GM19397 (cell line): ENCODE results near the gene ACTG2.
"Not testable (repeated sequence)": the region's sequence is repeated elsewhere in the genome, so short reads cannot be mapped to it uniquely, and the experiment has no call there.

Experiments used
- ATAC-seq: cut with Tn5 transposase; IDR thresholded peaks from one replicate; pipeline ENCODE4 v1.9.1; 2021; ENCODE audit warnings: mild to moderate bottlenecking, moderate library complexity; ENCODE audit not compliant: unreplicated experiment

ACTG2 gene

GRCh38 chr2:73891276-73891901 is 1.4 kb upstream of the ACTG2 start:
- ATAC-seq = no peak

DNA sequence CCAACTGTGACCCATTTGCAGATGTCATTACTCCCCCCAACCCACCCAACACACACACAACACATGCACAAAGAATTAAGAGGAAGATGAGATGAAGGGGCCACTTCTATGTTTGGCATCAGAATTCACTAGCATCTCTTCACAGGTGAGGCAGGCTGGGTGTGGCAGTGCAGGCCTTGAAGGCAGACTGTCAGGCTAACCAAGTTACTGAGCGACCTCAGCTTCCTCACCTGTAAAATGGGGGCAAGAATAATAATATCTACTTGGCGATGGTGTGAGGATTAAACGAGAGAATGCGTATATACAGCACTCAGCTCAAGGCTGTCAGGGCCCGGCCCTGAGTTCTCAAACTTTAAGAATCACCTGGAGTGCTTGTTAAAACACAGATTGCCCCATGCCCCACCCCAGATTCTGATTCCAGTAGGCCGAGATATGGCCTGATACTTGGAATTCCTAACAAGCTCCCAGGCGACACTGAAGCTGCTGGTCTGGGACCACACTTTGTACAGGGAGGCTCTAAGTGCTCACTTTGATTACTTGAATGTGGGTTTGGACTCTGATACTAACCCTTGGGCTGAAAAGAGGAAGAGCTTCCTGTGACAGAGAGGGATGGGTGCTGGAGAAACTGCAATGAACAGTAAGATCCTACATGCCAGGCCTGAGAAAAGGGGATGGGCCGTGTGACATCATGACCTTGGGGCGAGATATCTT is 1.1 kb downstream of the ACTG2 start:
- no peak for ATAC-seq

GRCh38 chr2:73894475-73894850 is 1.7 kb downstream of the ACTG2 start:
- no peak for ATAC-seq

- ATAC-seq = no peak
Measured at GRCh38 chr2:73894877-73895276, 2.1 kb downstream of the ACTG2 start.

- ATAC-seq = no peak
Measured at GRCh38 chr2:73895473-73895872, 2.7 kb downstream of the ACTG2 start.

DNA sequence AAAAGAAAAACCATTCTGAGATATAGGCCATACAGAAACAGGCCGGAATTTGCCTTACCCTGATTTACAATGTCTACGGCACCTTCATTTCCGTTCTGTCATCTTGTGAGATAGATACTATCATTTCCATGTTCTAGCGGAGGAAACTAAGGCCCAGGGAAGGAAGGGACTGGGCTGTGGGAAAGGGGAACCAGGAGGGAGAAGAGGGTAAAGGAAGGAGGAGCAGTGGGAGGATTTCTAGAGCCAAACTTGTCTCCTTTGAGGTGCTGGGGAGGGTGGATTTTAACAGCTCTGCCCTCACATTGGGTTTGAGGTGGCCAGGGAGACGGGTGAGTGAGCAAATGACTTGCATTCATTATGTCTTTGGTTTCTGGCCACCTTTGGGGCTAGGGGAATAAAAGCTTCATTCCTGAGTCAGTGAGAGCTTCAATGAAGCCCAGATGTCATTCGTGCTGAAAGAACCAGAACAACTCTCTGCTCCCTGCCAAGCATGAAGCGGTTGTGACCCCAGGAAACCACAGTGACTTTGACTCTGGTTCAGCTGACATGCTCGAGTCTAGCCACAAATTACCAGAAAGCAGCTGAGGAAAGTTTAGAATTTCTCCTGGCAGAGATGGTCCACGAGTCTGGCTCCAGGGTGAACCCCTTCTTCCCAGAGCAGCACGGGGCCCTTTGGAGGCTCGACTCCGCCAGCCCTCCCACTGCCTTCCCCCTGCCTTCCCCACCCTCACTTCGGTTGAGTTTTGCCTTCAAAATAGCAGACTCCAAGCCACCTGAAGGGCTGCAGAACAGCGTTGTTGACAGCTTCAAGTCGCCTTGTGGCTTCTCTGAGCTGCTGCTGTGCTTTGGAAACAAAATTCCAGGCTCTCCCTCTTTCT is 3.8 kb downstream of the ACTG2 start:
- peak; percentile 59 for ATAC-seq

DNA sequence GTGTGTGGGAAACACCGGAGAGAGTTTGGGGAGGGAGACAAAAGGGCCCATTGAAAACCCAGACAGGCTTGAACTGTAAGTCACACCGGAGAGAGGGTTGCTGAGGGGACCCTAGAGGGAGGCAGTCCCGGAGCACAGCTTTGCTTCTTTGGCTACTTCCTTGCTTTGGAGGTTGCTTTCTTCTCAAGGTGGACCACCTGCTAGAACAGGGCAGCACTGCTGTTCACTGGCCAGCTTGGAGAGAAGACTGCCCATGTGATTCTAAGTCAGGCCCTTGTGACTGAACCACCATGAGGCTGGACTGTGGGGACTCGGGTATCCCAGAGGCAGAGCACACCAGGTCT is 4.4 kb downstream of the ACTG2 start:
- no peak for ATAC-seq

GRCh38 chr2:73897934-73898333 is 5.1 kb downstream of the ACTG2 start:
- ATAC-seq = no peak

- ATAC-seq = no peak
Measured at GRCh38 chr2:73899801-73900336, 7.1 kb downstream of the ACTG2 start.

- no peak for ATAC-seq
Measured at GRCh38 chr2:73901143-73901542, 8.3 kb downstream of the ACTG2 start.

DNA sequence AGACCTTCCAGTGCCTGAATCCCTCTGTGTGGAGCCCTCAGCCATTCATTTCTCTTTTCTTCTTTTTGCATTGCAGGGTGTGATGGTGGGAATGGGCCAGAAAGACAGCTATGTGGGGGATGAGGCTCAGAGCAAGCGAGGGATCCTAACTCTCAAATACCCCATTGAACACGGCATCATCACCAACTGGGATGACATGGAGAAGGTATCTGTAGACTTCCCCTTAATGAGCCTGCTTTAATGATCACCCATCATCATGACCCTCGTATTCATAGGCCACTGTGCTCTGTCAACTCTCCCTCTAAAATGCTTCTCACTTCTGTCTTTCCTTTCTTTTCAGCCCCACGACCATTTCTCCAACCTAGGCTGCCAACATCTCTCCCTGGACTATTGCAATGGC is 9.5 kb downstream of the ACTG2 start:
- no peak for ATAC-seq

DNA sequence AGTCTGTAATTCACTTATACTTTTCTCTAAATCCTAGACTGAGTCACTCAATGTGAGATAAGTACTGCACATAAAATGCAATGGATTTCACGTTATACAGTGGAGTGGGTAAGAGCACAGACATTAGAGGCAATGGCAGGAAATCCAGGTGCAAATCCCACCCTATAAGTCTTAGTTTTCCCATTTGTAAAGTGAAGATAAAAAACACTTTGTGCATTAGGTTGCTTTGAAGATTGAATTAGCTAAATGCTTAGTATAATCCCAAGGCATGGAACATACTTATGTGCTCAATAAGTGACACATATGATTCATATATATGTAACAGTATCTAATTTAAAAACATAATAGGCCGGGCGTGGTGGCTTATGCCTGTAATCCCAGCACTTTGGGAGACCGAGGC is 10.5 kb downstream of the ACTG2 start:
- no peak for ATAC-seq

DNA sequence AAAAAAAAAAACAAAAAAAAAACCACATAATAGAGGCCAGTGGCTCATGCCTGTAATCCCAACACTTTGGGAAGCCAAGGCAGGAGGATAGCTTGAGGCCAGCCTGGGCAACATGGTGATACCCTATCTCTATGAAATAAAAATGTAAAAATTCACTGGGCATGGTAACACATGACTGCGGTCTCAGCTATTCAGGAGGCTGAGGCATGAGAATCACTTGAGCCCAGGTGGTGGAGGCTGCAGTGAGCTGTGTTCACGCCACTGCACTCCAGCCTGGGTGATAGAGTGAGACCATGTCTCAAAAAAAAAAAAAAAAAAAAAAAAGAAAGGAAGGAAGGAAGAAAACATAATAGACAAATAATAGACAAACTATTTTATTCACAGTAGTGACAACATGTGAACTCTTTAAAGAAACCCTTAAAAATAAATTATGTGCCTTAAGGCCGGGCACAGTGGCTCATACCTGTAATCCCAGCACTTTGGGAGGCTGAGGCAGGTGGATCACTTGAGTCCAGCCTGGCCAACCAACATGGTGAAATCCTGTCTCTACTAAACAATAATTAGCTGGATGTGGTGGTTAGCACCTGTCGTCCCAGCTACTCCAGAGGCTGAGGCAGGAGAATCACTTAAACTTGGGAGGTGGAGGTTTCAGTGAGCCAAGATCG is 11.3 kb downstream of the ACTG2 start:
- ATAC-seq = not testable (repeated sequence)

DNA sequence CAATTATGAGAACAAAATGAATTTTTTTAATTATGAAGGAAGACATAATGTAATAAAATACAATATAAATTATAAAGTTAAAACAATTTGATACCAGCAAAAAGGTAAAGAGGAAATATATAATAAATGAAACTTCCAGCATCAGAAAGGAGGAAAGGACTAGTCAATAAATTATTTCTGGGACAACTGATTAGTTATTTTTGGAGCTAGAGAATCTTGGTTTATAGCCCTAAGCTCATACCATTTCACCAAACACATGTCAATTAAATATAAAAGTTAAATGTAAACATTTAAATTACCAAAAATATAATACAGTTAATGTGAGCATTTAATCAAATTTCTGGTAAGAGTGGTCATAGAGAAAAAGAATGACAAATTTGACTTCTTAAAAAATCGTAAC is 12.1 kb downstream of the ACTG2 start:
- ATAC-seq = no peak

GRCh38 chr2:73906847-73907505 is 14.2 kb downstream of the ACTG2 start:
- no peak for ATAC-seq

DNA sequence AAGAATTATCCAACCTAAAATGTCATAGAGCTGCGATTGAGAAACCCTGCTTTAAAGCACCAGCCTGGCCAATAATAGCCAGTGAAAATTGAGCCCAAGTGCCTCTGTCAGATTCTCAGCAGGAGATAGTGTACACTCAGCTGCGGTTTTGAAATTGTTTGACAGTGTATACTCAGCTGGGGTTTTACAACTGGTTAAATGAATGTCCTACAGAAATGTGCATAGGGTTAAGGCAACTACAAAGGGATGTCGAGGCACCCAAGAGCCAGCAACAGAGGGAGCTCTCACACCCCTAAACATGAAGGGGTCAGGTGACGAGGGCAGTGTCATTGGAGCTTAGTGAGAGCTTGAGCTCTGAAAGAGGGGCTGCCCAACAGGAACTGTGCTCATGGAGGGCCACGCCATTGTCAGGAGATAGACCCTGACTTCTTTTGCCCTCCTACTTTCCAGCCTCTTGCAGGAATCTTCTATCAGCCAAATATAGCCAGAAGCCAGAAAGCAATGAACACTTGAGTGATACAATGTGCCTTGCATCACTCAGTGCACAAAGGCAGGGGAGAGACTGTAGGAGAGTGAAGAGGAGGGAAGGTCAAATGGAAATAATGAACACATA is 15.1 kb downstream of the ACTG2 start:
- no peak for ATAC-seq

GRCh38 chr2:73908689-73909652 is 16.2 kb downstream of the ACTG2 start:
- ATAC-seq = no peak

- ATAC-seq = no peak
Measured at GRCh38 chr2:73910873-73911547, 18.2 kb downstream of the ACTG2 start.
